ENCODE data around the gene NCCRP1.

The NCCRP1 gene

GRCh38 chr19:39247701-39248664 is 51.2 kb downstream of the NCCRP1 start:
- DNase-seq = no peak

GRCh38 chr19:39248806-39249205 is 52.0 kb downstream of the NCCRP1 start, which contains the start of gene IFNL4:
Gene IFNL4, minus strand, starts transcription at chr19:39248856.
- no peak for DNase-seq

GRCh38 chr19:39251081-39251480 is 54.3 kb downstream of the NCCRP1 start:
- DNase-seq = no peak

Data from KG1 (cell line).